SK-N-SH treated with all-trans-retinoic acid at 6 μM for 48 hours (cell line): ENCODE measurements around the gene MYLK.

Source experiments
- ATAC-seq: fragments of 200-7000 bp; cut with Tn5 transposase; 3 replicates; pipeline ENCODE4 v1.9.1; 2020; ENCODE audit warnings: mild to moderate bottlenecking, moderate library complexity
- ARNTL ChIP-seq: fragments of 450-650 bp; formaldehyde crosslinking; IDR thresholded peaks from 2 replicates; pipeline ENCODE4 v1.5.0; 2020; ENCODE audit warnings: low read depth, mild to moderate bottlenecking, moderate library complexity, borderline replicate concordance
- BACH2 ChIP-seq: fragments of 250-450 bp; sonication (Bioruptor Pico); IDR thresholded peaks from 2 replicates; pipeline ENCODE4 v1.9.0; 2021; ENCODE audit warnings: mild to moderate bottlenecking, borderline replicate concordance
- CREB5 ChIP-seq: fragments of 250-450 bp; sonication (Bioruptor Pico); IDR thresholded peaks from 2 replicates; pipeline ENCODE4 v1.5.1; 2020; ENCODE audit warnings: low read depth, mild to moderate bottlenecking, moderate library complexity
- CSDC2 ChIP-seq: fragments of 250-450 bp; sonication (Bioruptor Pico); IDR thresholded peaks from 2 replicates; pipeline ENCODE4 v1.5.0; 2020; ENCODE audit warnings: mild to moderate bottlenecking, moderate library complexity
- CSRNP3 ChIP-seq: fragments of 250-450 bp; sonication (Bioruptor Pico); IDR thresholded peaks from 2 replicates; pipeline ENCODE4 v1.5.1; 2021; ENCODE audit warnings: mild to moderate bottlenecking, moderate library complexity
- ESRRG ChIP-seq: fragments of 250-450 bp; sonication (Bioruptor Pico); IDR thresholded peaks from 2 replicates; pipeline ENCODE4 v1.6.1; 2021; ENCODE audit warnings: mild to moderate bottlenecking
- ISL1 ChIP-seq: fragments of 250-450 bp; sonication (Bioruptor Pico); IDR thresholded peaks from 2 replicates; pipeline ENCODE4 v2.1.2; 2022; ENCODE audit warnings: mild to moderate bottlenecking, moderate library complexity
- OSR1 ChIP-seq: fragments of 250-450 bp; sonication (Bioruptor Pico); IDR thresholded peaks from 2 replicates; pipeline ENCODE4 v1.8.0; 2022; ENCODE audit warnings: moderate library complexity, mild to moderate bottlenecking, inconsistent platforms
- POU6F1 ChIP-seq: fragments of 250-450 bp; sonication (Bioruptor Pico); IDR thresholded peaks from 2 replicates; pipeline ENCODE4 v1.8.0; 2021; ENCODE audit warnings: low read depth, mild to moderate bottlenecking, moderate library complexity, borderline replicate concordance
- PPARA ChIP-seq: fragments of 250-450 bp; sonication (Bioruptor Pico); IDR thresholded peaks from 2 replicates; pipeline ENCODE4 v1.5.0; 2020; ENCODE audit warnings: mild to moderate bottlenecking, borderline replicate concordance
- RARB ChIP-seq: fragments of 250-450 bp; sonication (Bioruptor Pico); IDR thresholded peaks from 2 replicates; pipeline ENCODE4 v1.8.0; 2021; ENCODE audit warnings: mild to moderate bottlenecking, moderate library complexity
- SNAI2 ChIP-seq: fragments of 250-450 bp; sonication (Bioruptor Pico); IDR thresholded peaks from 2 replicates; pipeline ENCODE4 v1.5.0; 2020; ENCODE audit warnings: mild to moderate bottlenecking, moderate library complexity
- TCF4 ChIP-seq: fragments of 250-450 bp; sonication (Bioruptor Pico); IDR thresholded peaks from 2 replicates; pipeline ENCODE4 v1.8.0; 2021; ENCODE audit warnings: mild to moderate bottlenecking, moderate library complexity, borderline replicate concordance
- TOX ChIP-seq: fragments of 250-450 bp; sonication (Bioruptor Pico); IDR thresholded peaks from 2 replicates; pipeline ENCODE4 v1.8.0; 2021; ENCODE audit warnings: mild to moderate bottlenecking, moderate library complexity, borderline replicate concordance
- TSHZ2 ChIP-seq: fragments of 250-450 bp; sonication (Bioruptor Pico); IDR thresholded peaks from 2 replicates; pipeline ENCODE4 v1.5.0; 2020; ENCODE audit warnings: mild to moderate bottlenecking, moderate library complexity
- ZC3H10 ChIP-seq: fragments of 250-450 bp; sonication (Bioruptor Pico); IDR thresholded peaks from 2 replicates; pipeline ENCODE4 v1.5.1; 2021; ENCODE audit warnings: mild to moderate bottlenecking, moderate library complexity
- ZFP3 ChIP-seq: fragments of 250-450 bp; sonication (Bioruptor Pico); IDR thresholded peaks from 2 replicates; pipeline ENCODE4 v1.5.0; 2020; ENCODE audit warnings: mild to moderate bottlenecking, moderate library complexity
- ZFP30 ChIP-seq: fragments of 450-650 bp; formaldehyde crosslinking; IDR thresholded peaks from 2 replicates; pipeline ENCODE4 v1.5.0; 2022; ENCODE audit warnings: mild to moderate bottlenecking, moderate library complexity
- ZNF565 ChIP-seq: fragments of 450-650 bp; formaldehyde crosslinking; conservative IDR thresholded peaks from 2 replicates; pipeline ENCODE4 v1.5.0; 2020; ENCODE audit warnings: low read depth, mild to moderate bottlenecking, moderate library complexity
- ZNF70 ChIP-seq: fragments of 450-650 bp; formaldehyde crosslinking; IDR thresholded peaks from 2 replicates; pipeline ENCODE4 v1.5.0; 2020; ENCODE audit warnings: mild to moderate bottlenecking, moderate library complexity
- ZNF8 ChIP-seq: fragments of 450-650 bp; formaldehyde crosslinking; IDR thresholded peaks from 2 replicates; pipeline ENCODE4 v1.5.0; 2020; ENCODE audit warnings: mild to moderate bottlenecking, moderate library complexity

Gene MYLK

GRCh38 chr3:123816673-123817207 lies 67.4 kb downstream of the MYLK start:
- TF ChIP-seq BACH2 (CRISPR knock-in tag) (no peak), ZNF8 (CRISPR knock-in tag) (no peak), ZFP30 (CRISPR knock-in tag) (no peak), RARB (CRISPR knock-in tag) (no peak), POU6F1 (CRISPR knock-in tag) (no peak)
- peak; percentile 77 for ATAC-seq

GRCh38 chr3:123815981-123816380 lies 68.2 kb downstream of the MYLK start:
- no peak for TF ChIP-seq ZFP30 (CRISPR knock-in tag)
- no peak for TF ChIP-seq TCF4 (CRISPR knock-in tag)
- TF ChIP-seq PPARA (CRISPR knock-in tag) = no peak
- no peak for TF ChIP-seq OSR1
- TF ChIP-seq, all 23 proteins: peak for 0

GRCh38 chr3:123813876-123814275 lies 70.3 kb downstream of the MYLK start:
- ATAC-seq = no peak
- TF ChIP-seq OSR1 (no peak), TCF4 (CRISPR knock-in tag) (no peak), TSHZ2 (CRISPR knock-in tag) (no peak), TOX (no peak), ZNF8 (CRISPR knock-in tag) (no peak), ZNF565 (CRISPR knock-in tag) (no peak), ARNTL (CRISPR knock-in tag) (no peak), BACH2 (CRISPR knock-in tag) (no peak), PPARA (CRISPR knock-in tag) (no peak), ZFP30 (CRISPR knock-in tag) (no peak), CSRNP3 (CRISPR knock-in tag) (no peak), ESRRG (CRISPR knock-in tag) (no peak), ZFP3 (CRISPR knock-in tag) (no peak), ZNF70 (CRISPR knock-in tag) (no peak)

More at GRCh38 chr3:123815981-123816380, 68.2 kb downstream of the MYLK start:
- ATAC-seq = no peak

GRCh38 chr3:123809597-123809996 lies 74.5 kb downstream of the MYLK start:
- ATAC-seq = peak; percentile 60
- TF ChIP-seq ZFP30 (CRISPR knock-in tag) (no peak), ZNF70 (CRISPR knock-in tag) (no peak), ZNF565 (CRISPR knock-in tag) (no peak), ZC3H10 (CRISPR knock-in tag) (no peak), CREB5 (CRISPR knock-in tag) (no peak), CSDC2 (CRISPR knock-in tag) (no peak), ISL1 (CRISPR knock-in tag) (no peak), SNAI2 (no peak), TSHZ2 (CRISPR knock-in tag) (no peak)
